ENCODE results near the gene BBS9. TPM values are rescaled to one million over a fixed set of nuclear protein-coding genes. Genes with fewer than 3 reads are reported as not detected.

Gene BBS9
- total RNA-seq, 2 donors from 2014 or later: 9.3 to 10.9 TPM

DNA sequence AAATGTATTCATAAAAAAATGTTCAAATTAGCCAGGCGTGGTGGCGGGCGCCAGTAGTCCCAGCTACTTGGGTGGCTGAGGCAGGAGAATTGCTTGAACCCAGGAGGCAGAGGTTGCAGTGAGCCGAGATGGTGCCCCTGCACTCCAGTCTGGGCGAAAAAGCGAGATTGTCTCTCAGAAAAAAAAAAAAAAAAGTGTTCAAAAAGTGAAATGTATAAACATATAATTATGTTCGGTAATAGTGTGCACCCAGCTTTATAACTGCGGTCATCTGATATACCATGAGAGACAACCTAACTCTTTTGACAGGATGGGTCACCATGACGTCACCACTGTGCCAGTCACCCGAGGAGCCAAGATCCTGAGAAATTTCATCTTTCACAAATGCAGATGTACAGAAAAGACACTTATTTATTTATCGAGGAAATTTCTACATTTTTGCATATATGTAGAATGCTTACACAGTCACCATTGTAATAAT is 19.6 kb upstream of the BBS9 start:
- H3K4me3 ChIP-seq: peak overlapping the region; percentile 97
- H3K9me3 ChIP-seq: no peaks in the 10 kb centered on the region
- TF ChIP-seq, protein P1, sequence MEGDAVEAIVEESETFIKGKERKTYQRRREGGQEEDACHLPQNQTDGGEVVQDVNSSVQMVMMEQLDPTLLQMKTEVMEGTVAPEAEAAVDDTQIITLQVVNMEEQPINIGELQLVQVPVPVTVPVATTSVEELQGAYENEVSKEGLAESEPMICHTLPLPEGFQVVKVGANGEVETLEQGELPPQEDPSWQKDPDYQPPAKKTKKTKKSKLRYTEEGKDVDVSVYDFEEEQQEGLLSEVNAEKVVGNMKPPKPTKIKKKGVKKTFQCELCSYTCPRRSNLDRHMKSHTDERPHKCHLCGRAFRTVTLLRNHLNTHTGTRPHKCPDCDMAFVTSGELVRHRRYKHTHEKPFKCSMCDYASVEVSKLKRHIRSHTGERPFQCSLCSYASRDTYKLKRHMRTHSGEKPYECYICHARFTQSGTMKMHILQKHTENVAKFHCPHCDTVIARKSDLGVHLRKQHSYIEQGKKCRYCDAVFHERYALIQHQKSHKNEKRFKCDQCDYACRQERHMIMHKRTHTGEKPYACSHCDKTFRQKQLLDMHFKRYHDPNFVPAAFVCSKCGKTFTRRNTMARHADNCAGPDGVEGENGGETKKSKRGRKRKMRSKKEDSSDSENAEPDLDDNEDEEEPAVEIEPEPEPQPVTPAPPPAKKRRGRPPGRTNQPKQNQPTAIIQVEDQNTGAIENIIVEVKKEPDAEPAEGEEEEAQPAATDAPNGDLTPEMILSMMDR (IDR thresholded peaks at IDR 0.05): no peak
- H3K27ac ChIP-seq: peak overlapping the region; percentile 20
- H3K4me1 ChIP-seq: peaks cover 13% of the 10 kb centered on the region
- intact Hi-C loops (cut with DNase I): loop anchor here (5.0 kb wide), 2 partner anchors 307 to 622 kb away; no protein-coding TSS in a partner anchor
- DNase-seq: no peak
- no peaks in the 10 kb centered on the region for H3K27me3 ChIP-seq
- H3K9ac ChIP-seq (ENCODE audit: low read depth in 2 of 2, low read length in 2 of 2): no peak overlapping the region
- H3K36me3 ChIP-seq: no peaks in the 10 kb centered on the region

DNA sequence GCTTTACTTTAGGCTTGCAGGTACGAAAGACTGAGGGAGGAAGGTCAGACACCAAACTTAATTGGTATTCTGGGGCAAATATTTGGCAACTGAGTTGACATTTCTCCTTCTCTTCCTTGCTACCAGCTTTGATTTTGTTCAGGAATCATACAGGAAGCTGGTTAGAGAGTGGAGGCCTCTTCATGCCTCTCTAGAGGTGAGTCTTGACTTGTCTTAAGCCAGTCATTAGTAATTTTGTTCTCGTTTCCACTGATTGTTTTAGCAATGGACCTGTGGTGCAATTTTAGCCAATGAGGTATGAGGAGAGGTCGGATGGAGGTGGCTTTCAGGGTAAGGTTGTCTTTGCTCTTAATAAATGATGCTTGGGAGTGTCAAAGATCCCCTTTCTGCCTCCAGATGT is 17.8 kb upstream of the BBS9 start:
- TF ChIP-seq, protein P1 (IDR thresholded peaks at IDR 0.05): no peak
- DNase-seq: no peak
- Histone ChIP-seq H3K9me3 (no peaks in the 10 kb centered on the region), H3K36me3 (no peaks in the 10 kb centered on the region), H3K27ac (no peak overlapping the region), H3K4me1 (peaks cover 13% of the 10 kb centered on the region), H3K9ac (ENCODE audit: low read depth in 2 of 2, low read length in 2 of 2) (no peak overlapping the region), H3K4me3 (no peak overlapping the region), H3K27me3 (no peaks in the 10 kb centered on the region)
- intact Hi-C loops (cut with DNase I): loop anchor here (5.0 kb wide), 2 partner anchors 309 to 624 kb away; no protein-coding TSS in a partner anchor

DNA sequence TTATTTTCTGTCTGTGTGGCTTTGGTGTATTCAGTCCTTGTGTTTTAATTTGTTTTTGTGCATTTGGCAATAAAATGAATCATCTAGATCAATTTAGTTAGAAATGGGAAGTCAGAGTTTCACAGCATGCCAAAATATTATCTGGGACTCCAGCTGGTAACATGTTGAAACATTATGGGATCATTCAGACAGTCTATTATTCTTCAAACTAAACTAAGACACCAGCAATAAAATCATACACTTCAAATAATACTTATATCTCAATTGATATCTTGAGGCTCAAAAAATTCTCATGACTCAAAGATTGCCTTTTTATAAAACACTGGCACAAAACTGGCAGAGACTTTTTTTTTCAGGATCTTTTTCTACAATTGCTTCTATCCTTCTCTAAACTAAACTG is 14.4 kb upstream of the BBS9 start:
- Histone ChIP-seq H3K9ac (ENCODE audit: low read depth in 2 of 2, low read length in 2 of 2) (no peak overlapping the region), H3K27ac (no peak overlapping the region), H3K27me3 (no peaks in the 10 kb centered on the region), H3K4me1 (no peaks in the 10 kb centered on the region), H3K36me3 (no peaks in the 10 kb centered on the region), H3K9me3 (no peaks in the 10 kb centered on the region), H3K4me3 (no peak overlapping the region)
- TF ChIP-seq, protein P1 (IDR thresholded peaks at IDR 0.05): no peak
- DNase-seq: no peak
- intact Hi-C loops (cut with DNase I): loop anchor here (5.0 kb wide), 2 partner anchors 313 to 628 kb away; no protein-coding TSS in a partner anchor

DNA sequence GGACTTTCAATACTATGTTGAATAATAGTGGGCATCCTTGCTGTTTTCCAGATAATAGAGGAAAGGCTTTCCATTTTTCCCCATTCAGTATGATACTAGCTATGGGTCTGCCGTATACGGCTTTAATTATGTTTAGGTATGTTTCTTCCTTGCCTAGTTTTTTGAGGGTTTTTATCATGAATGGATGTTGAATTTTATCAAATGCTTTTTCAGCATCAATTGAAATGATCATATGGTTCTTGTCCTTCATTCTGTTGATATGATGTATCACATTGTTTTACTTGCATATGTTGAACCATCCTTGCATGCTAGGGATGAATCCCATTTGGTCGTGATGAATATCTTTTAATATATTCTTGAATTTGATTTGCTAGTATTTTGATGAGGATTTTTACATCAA is 11.0 kb upstream of the BBS9 start:
- Histone ChIP-seq H3K27me3 (no peaks in the 10 kb centered on the region), H3K4me3 (no peak overlapping the region), H3K4me1 (no peaks in the 10 kb centered on the region), H3K27ac (no peak overlapping the region), H3K9me3 (no peaks in the 10 kb centered on the region), H3K36me3 (no peaks in the 10 kb centered on the region), H3K9ac (ENCODE audit: low read depth in 2 of 2, low read length in 2 of 2) (no peak overlapping the region)
- no peak for DNase-seq
- intact Hi-C loops (cut with DNase I): no loop called here
- TF ChIP-seq, protein P1 (IDR thresholded peaks at IDR 0.05): no peak

DNA sequence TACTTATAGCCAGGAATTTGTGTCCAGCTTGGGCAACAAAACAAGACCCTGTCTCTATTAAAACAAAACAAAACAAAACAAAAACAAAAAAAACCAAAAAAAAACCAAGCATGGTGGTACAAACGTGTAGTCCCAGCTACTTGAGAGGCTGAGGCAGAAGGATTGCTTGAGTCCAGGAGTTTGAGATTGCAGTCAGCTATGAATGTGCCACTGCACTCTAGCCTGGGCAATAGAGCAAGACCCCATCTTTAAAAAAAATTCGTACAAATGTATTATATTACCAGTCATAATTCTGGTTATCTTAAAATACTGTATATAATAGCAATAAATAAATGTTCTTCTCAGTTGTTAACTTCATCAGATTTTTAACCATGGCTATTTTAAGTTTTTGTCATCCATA is 2.3 kb upstream of the BBS9 start:
- intact Hi-C loops (cut with DNase I): no loop called here
- Histone ChIP-seq H3K27me3 (no peaks in the 10 kb centered on the region), H3K9me3 (no peaks in the 10 kb centered on the region), H3K27ac (no peak overlapping the region), H3K9ac (ENCODE audit: low read depth in 2 of 2, low read length in 2 of 2) (no peak overlapping the region), H3K4me3 (no peak overlapping the region), H3K4me1 (no peaks in the 10 kb centered on the region), H3K36me3 (no peaks in the 10 kb centered on the region)
- TF ChIP-seq, protein P1 (IDR thresholded peaks at IDR 0.05): no peak
- DNase-seq: no peak

Measured in colonic mucosa (tissue), 4 donors.